Retinal pigment epithelial cell (primary cell): Measurements from ENCODE around the gene TMCC3.
"Not testable (repeated sequence)": the region's sequence is repeated elsewhere in the genome, so short reads cannot be mapped to it uniquely, and the experiment has no call there.

Source experiments
- DNase-seq: peaks from one replicate; pipeline ENCODE4 v3.0.0-alpha.2; 2010; ENCODE audit warnings: low read depth
- H3K4me3 ChIP-seq: 2 replicates; pipeline ENCODE4 v1.5.1; 2011; ENCODE audit warnings: mild to moderate bottlenecking, low read length, control low read depth, moderate library complexity
- CTCF ChIP-seq: conservative IDR thresholded peaks from 2 replicates; pipeline ENCODE4 v1.5.1; 2011; ENCODE audit warnings: low read depth, low read length, control low read depth, inconsistent platforms

Gene TMCC3

GRCh38 chr12:94616203-94616729, 34.1 kb downstream of the TMCC3 start:
- peak overlapping the region; percentile 30 for H3K4me3 ChIP-seq
- peak; percentile 9 for TF ChIP-seq CTCF
- DNase-seq = no peak

- peak overlapping the region; percentile 30 for H3K4me3 ChIP-seq
- no peak for TF ChIP-seq CTCF
- DNase-seq = no peak
Observed at GRCh38 chr12:94615260-94616181, 34.8 kb downstream of the TMCC3 start.

- TF ChIP-seq CTCF = no peak
- H3K4me3 ChIP-seq = peak overlapping the region; percentile 9
- peak; percentile 62 for DNase-seq
Observed at GRCh38 chr12:94614288-94614721, 36.1 kb downstream of the TMCC3 start.

GRCh38 chr12:94609917-94610443, 40.4 kb downstream of the TMCC3 start:
- no peak overlapping the region for H3K4me3 ChIP-seq
- TF ChIP-seq CTCF = no peak
- DNase-seq = no peak

- not testable (repeated sequence) for DNase-seq, H3K4me3 ChIP-seq
Observed at GRCh38 chr12:94606810-94607209, 43.5 kb downstream of the TMCC3 start.

- no peak for TF ChIP-seq CTCF
- no peak overlapping the region for H3K4me3 ChIP-seq
- DNase-seq = no peak
Observed at GRCh38 chr12:94604366-94604698, 46.0 kb downstream of the TMCC3 start.

- no peak for DNase-seq
- peak; percentile 68 for TF ChIP-seq CTCF
- H3K4me3 ChIP-seq = no peak overlapping the region
Observed at GRCh38 chr12:94603434-94604365, 46.7 kb downstream of the TMCC3 start.
